Smooth muscle cell of trachea (primary cell): Measurements from ENCODE around the gene GIPR. TPM values are rescaled to one million over a fixed set of nuclear protein-coding genes. Genes with fewer than 3 reads are reported as not detected.

Source experiments
- total RNA-seq: library from RNA; depleted of rRNA; stranded (reverse); fragments of >200 nt; gene quantifications from 2 replicates; pipeline ENCODE4 v1.2.1, GENCODE V29; 2014

Gene GIPR, protein sequence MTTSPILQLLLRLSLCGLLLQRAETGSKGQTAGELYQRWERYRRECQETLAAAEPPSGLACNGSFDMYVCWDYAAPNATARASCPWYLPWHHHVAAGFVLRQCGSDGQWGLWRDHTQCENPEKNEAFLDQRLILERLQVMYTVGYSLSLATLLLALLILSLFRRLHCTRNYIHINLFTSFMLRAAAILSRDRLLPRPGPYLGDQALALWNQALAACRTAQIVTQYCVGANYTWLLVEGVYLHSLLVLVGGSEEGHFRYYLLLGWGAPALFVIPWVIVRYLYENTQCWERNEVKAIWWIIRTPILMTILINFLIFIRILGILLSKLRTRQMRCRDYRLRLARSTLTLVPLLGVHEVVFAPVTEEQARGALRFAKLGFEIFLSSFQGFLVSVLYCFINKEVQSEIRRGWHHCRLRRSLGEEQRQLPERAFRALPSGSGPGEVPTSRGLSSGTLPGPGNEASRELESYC
- total RNA-seq = 0.29 TPM in 1 of 2 replicates, not detected in the other

DNA sequence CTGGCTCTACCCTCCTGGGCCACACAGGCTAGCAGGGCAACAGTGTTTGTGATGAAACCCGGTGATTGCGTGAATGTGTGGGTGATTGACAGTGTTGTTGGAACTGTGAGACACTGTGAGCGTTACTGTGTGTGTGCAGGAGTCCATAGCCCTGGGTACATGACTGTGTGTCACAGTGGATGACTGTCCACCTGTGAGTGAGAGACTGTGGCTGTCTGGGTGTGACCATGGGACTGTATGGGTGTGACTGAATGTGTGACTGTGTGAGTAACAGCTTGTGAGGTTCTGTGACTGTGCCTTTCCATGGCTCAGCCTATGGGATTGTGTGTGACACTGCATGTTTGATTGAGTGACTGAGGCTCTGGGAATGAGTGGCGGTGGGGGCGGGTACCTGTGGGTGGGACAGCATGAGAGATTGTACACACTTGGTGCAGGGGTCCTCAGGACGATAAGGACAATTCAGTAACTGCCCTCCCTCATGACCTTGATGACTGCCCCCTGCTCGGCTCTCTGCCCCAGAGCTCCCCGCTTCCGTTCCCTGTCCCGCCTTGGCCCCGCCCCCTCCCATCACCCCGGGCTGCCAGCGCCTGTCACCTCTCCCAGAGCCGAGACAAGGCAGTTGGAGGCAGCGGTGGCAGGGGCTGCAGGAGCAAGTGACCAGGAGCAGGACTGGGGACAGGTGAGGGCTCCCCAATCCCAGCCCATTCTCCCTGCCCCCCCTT lies at the start of gene GIPR:
TSS of gene GIPR (plus strand) at position 602 of the 722 bp plus-strand sequence. CDS start 1,300 bp downstream, outside the sequence.

DNA sequence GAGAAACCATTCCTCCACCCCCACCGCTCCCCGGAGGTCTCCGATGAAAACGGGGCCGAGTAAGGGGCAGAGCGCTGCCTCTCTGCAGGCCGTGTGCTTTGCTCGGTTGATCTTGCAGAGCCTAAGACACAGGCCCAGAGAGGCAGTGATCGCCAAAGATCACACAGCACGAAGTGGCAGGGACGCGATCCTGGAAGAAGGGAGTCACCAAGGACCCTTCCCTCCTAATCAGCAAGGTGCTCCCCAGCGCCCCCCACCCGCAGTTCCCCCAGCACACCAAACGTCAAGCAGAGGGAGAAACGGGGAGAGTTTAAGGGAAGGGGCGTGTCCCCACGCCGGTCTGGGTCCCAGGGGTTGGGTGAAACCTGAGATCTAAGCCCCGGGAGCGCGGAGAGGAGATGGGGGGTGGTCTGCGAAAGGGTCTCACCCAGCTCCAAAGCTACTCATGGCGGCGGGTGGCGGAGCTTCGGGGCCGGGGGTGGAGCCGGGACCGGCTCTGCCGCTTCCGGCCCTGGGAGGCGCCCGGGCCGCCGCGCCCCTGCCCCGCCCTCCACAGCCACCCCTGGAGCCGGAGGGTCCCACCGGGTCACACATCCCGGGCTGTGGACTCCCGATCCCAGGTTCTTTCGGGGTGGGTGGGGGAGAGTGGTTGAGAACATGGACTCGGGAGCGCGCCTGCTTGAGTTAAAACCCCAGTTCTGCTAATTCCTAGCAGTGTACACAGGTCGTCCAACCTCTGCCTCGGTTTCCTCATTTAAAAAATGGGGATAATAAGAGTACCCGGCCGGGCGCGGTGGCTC lies 28.9 kb upstream of the GIPR start, which contains the start of gene EML2:
TSS of gene EML2 (minus strand) at position 468 of the 800 bp plus-strand sequence. CDS start at position 447, 21 bp downstream.

DNA sequence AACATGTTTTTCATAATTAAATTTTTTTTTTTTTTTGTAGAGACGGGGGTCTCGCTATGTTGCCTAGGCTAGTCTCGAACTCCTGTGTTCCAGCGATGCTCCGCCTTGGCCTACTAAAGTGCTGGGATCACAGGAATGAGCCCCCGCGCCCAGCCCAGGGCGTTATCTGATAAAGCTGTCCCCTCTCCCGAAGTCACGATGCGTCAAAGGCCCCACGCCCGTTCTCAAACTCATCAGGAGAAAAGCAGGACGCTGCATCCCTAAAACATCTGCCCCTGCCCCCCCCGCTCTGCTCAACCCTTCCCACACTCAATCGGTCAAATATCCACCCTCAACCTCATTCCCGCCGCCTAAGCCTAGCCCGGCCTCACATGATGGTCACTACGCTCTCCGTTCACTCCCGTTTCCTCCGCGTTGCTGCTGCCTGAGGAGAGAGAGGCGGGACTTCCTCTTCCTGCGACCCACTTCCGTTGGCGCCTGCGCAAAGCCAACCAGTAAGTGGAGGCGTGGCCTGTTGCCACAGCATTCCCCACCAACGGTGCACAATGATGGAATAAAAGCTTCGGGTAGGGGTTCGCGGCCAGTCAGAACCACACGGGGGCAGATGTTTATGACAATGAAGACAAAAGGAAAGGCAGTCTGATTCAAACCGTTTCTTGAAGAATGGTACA lies 23.6 kb downstream of the GIPR start, which contains the start of gene SNRPD2:
TSS of gene SNRPD2 (minus strand) at position 438 of the 671 bp plus-strand sequence. CDS start at position 373, 65 bp downstream.

DNA sequence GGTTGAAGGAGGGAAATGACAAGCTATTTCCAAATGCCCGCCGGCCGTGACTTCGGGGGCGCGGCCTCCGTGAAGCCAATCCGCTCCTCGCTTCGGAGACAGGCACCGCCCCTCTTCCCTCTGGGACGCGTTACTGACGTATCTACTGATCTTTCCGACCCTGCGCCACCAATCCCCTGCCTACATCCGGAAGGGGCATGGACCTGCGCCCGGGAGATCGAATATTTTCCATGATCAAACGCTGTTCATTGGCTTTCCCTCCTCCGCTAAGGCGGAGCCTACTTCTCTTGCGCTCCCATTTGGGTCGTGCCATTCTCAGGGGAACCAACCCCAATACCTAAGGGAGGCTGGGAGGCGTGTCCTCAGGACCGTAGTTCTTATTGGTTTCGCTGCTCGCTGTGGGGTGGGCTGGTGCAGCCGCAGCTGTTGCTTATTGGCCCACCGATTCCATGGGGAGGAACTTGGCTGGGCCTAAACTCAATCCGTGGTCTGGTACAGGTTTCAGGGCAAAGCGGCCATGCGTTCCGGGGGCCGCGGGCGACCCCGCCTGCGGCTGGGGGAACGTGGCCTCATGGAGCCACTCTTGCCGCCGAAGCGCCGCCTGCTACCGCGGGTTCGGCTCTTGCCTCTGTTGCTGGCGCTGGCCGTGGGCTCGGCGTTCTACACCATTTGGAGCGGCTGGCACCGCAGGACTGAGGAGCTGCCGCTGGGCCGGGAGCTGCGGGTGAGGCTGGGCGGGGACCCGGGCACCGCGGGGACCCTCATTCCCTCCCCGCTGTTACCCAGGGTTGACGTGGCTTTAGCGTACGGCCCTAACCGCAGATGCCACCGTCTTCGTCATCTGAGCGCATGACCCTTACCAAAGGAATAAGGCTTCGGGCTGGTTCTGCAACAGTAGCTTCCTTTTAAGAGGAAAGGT lies 24.4 kb downstream of the GIPR start, which contains the start of gene QPCTL:
TSS of gene QPCTL (plus strand) at position 480 of the 919 bp plus-strand sequence. CDS start at position 518, 38 bp downstream.

DNA sequence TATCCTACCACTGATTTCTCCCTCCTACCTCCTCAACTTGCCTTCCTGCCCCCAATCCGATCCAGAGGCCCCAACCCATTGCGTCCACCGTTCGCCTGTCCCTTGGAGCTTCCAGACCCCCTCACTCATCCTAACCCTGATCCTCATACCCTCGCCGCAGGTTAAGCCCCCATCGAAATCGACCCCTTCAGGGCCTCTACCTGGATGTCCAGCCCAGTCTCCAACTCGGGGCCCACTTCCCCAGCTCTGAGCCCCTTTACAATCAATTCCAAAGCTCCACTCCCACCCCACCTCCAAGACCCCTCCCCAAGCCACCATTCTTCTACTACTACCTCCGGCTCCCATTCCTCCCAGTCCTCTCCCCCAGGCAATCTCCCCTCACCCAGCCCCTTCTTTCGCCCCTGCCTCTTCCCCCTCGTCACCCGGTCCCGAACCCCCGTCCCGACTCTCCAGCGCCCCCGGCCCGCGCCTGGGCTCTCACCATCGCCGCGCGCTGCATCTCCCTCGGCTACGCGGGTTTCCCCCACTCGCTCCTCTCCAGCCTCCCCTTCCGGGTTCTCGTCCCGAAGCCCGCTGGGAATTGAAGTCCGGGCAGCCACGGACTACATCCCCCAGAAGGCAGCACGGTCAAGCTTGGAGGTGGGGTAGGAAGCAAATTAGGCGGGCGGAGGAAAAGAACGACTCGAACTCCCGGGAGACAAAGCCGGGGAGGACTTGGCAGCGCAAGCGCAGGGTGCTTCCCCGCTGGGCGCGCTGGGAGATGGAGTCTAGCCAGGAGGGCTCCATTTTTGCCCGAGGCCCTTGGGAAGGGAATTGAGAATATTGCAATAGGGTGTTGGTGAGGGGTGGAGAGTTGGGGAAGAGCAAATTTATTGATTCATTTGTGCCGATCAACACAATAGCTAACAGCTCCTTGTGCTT lies 62.6 kb downstream of the GIPR start, which contains the start of gene FBXO46:
TSS of gene FBXO46 (minus strand) at position 529 of the 921 bp plus-strand sequence. CDS start 17,401 bp downstream, outside the sequence.

Other genes starting within 250 kb of the GIPR start
- 78.7 and 79.7 TPM in 2 replicates for gene ERCC1, start 244.3 kb upstream of the GIPR start, total RNA-seq
- gene FOSB, start 200.2 kb upstream of the GIPR start, total RNA-seq = 0.73 and 3.3 TPM in 2 replicates
- 12.9 and 14.0 TPM in 2 replicates for gene RTN2, start 171.2 kb upstream of the GIPR start, total RNA-seq
- 3.3 and 4.1 TPM in 2 replicates for gene PPM1N, start 169.8 kb upstream of the GIPR start, total RNA-seq
- gene VASP, start 160.7 kb upstream of the GIPR start, total RNA-seq = 58.6 and 60.5 TPM in 2 replicates
- 5.5 and 6.5 TPM in 2 replicates for gene OPA3, start 83.4 kb upstream of the GIPR start, total RNA-seq
- gene GPR4, start 66.0 kb upstream of the GIPR start, total RNA-seq = 0.17 and 0.73 TPM in 2 replicates
- 38.3 and 63.5 TPM in 2 replicates for gene EML2, start 28.8 kb upstream of the GIPR start, total RNA-seq
- gene SNRPD2, start 23.7 kb downstream of the GIPR start, total RNA-seq = 228 and 382 TPM in 2 replicates
- 9.6 and 11.1 TPM in 2 replicates for gene QPCTL, start 24.4 kb downstream of the GIPR start, total RNA-seq
- gene FBXO46, start 62.7 kb downstream of the GIPR start, total RNA-seq = 5.2 and 9.1 TPM in 2 replicates
- not detected in 2 replicates for gene MEIOSIN, start 65.2 kb downstream of the GIPR start, total RNA-seq
- gene SIX5, start 101.0 kb downstream of the GIPR start, total RNA-seq = 11.2 and 18.9 TPM in 2 replicates
- 27.3 and 94.1 TPM in 2 replicates for gene DMPK, start 114.3 kb downstream of the GIPR start, total RNA-seq
- gene DMWD, start 124.6 kb downstream of the GIPR start, total RNA-seq = 38.8 and 43.2 TPM in 2 replicates
- gene RSPH6A, start 147.1 kb downstream of the GIPR start, total RNA-seq = 0.15 and 0.17 TPM in 2 replicates
- gene SYMPK, start 194.9 kb downstream of the GIPR start, total RNA-seq = 36.5 and 42.3 TPM in 2 replicates
- not detected in 2 replicates for gene FOXA3, start 196.1 kb downstream of the GIPR start, total RNA-seq
- gene IRF2BP1, start 217.9 kb downstream of the GIPR start, total RNA-seq = 27.5 and 43.8 TPM in 2 replicates
- 2.5 and 2.8 TPM in 2 replicates for gene MYPOP, start 234.4 kb downstream of the GIPR start, total RNA-seq
- not detected in 2 replicates for gene NANOS2, start 246.6 kb downstream of the GIPR start, total RNA-seq